GM12878 (cell line): ENCODE data around the gene PCED1A.

Experiments
- BMI1 ChIP-seq: fragments of 450-650 bp; IDR thresholded peaks from 2 replicates; pipeline ENCODE4 v1.6.1; 2016; ENCODE audit warnings: mild to moderate bottlenecking, moderate library complexity, borderline replicate concordance
- BRCA1 ChIP-seq: IDR thresholded peaks from 2 replicates; pipeline ENCODE4 v1.6.1; 2011; ENCODE audit warnings: low read depth, low read length, improper control_type of control experiment
- EP300 ChIP-seq, 2 experiments: fragments of 150-350 bp in 1 of 2; IDR thresholded peaks; 2 replicates each; pipeline ENCODE4 v1.6.1; 2011 to 2012; ENCODE audit warnings: low read depth in 2 of 2, low read length in 2 of 2, borderline replicate concordance in 1 of 2, improper control_type of control experiment in 1 of 2, inconsistent platforms in 1 of 2; ENCODE audit not compliant: control insufficient read depth in 1 of 2
- NFYA ChIP-seq: IDR thresholded peaks from 2 replicates; pipeline ENCODE4 v1.6.1; 2011; ENCODE audit warnings: low read depth, mild to moderate bottlenecking, low read length, improper control_type of control experiment, borderline replicate concordance
- PKNOX1 ChIP-seq: fragments of 450-650 bp; IDR thresholded peaks from 2 replicates; pipeline ENCODE4 v1.6.1; 2016; ENCODE audit warnings: mild to moderate bottlenecking
- RAD21 ChIP-seq: IDR thresholded peaks from 2 replicates; pipeline ENCODE4 v1.6.1; 2011; ENCODE audit warnings: mild to moderate bottlenecking, low read depth, low read length, moderate library complexity; ENCODE audit not compliant: insufficient read depth
- TAF1 ChIP-seq: IDR thresholded peaks from 2 replicates; pipeline ENCODE4 v1.6.1; 2011; ENCODE audit warnings: mild to moderate bottlenecking, low read depth, low read length, borderline replicate concordance
- TCF7 ChIP-seq: IDR thresholded peaks from 2 replicates; pipeline ENCODE4 v1.6.1; 2014; ENCODE audit warnings: antibody characterized with exemption, borderline replicate concordance
- TF ChIP-seq, protein P1 (sequence below), 3 experiments: IDR thresholded peaks in 2 of 3; conservative IDR thresholded peaks in 1 of 3; 2 replicates each; pipeline ENCODE4 v1.5.1; 2011; ENCODE audit warnings: low read depth in 3 of 3, low read length in 3 of 3, mild to moderate bottlenecking in 3 of 3, control low read depth in 2 of 3, moderate library complexity in 2 of 3, inconsistent platforms in 1 of 3, mixed read lengths in 1 of 3; ENCODE audit not compliant: control insufficient read depth in 2 of 3, insufficient read depth in 1 of 3; ENCODE audit errors: extremely low read depth in 1 of 3

DNA sequence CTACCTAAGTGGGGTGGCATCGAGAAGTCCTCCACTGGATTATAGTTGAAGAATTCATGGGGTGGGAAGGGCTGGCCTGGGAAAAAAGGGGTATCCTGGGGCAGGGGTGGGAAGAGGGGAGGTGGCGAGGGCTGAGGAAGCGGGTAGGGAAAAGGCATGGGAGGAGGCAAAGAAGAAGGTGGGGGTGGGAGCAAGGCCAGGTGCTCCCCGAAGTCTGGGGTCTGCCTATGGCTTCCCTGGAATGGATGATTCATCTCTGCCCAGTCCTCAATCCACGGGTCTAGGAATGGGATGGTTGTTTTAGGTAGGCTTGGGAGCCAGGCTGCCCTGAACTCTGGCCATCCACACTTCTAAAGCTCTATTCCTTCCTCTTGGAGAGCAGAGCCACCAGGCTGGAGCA lies 4.4 kb downstream of the PCED1A start:
- TF ChIP-seq, protein P1, sequence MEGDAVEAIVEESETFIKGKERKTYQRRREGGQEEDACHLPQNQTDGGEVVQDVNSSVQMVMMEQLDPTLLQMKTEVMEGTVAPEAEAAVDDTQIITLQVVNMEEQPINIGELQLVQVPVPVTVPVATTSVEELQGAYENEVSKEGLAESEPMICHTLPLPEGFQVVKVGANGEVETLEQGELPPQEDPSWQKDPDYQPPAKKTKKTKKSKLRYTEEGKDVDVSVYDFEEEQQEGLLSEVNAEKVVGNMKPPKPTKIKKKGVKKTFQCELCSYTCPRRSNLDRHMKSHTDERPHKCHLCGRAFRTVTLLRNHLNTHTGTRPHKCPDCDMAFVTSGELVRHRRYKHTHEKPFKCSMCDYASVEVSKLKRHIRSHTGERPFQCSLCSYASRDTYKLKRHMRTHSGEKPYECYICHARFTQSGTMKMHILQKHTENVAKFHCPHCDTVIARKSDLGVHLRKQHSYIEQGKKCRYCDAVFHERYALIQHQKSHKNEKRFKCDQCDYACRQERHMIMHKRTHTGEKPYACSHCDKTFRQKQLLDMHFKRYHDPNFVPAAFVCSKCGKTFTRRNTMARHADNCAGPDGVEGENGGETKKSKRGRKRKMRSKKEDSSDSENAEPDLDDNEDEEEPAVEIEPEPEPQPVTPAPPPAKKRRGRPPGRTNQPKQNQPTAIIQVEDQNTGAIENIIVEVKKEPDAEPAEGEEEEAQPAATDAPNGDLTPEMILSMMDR (IDR thresholded peaks at IDR 0.05 in 2 of 3, conservative IDR thresholded peaks at IDR 0.05 in 1 of 3; ENCODE audit: control insufficient read depth in 2 of 3, extremely low read depth in 1 of 3, insufficient read depth in 1 of 3, low read depth in 3 of 3, low read length in 3 of 3) = no peak
- no peak for TF ChIP-seq BRCA1
- TF ChIP-seq NFYA = no peak
- no peak for TF ChIP-seq TCF7
- TF ChIP-seq TAF1 = no peak
- TF ChIP-seq EP300 (IDR thresholded peaks at IDR 0.05; ENCODE audit: borderline replicate concordance in 1 of 2, control insufficient read depth in 1 of 2, low read depth in 2 of 2, low read length in 2 of 2) = no peak
- TF ChIP-seq RAD21 = no peak
- no peak for TF ChIP-seq BMI1
- TF ChIP-seq PKNOX1 = no peak
